NCI-H2196 treated with DMSO at 0.1 percent for 48 hours (cell line): ENCODE data around the gene SMOC2.
"Not testable (repeated sequence)": the region's sequence is repeated elsewhere in the genome, so short reads cannot be mapped to it uniquely, and the experiment has no call there.

ENCODE experiments used
- DNase-seq: peaks from one replicate; lab custom pipeline; 2025; ENCODE audit not compliant: unreplicated experiment; lab: John Stamatoyannopoulos, UW

Gene SMOC2

GRCh38 chr6:168537540-168537884 is 96.5 kb downstream of the SMOC2 start:
- DNase-seq, result no peak

DNA sequence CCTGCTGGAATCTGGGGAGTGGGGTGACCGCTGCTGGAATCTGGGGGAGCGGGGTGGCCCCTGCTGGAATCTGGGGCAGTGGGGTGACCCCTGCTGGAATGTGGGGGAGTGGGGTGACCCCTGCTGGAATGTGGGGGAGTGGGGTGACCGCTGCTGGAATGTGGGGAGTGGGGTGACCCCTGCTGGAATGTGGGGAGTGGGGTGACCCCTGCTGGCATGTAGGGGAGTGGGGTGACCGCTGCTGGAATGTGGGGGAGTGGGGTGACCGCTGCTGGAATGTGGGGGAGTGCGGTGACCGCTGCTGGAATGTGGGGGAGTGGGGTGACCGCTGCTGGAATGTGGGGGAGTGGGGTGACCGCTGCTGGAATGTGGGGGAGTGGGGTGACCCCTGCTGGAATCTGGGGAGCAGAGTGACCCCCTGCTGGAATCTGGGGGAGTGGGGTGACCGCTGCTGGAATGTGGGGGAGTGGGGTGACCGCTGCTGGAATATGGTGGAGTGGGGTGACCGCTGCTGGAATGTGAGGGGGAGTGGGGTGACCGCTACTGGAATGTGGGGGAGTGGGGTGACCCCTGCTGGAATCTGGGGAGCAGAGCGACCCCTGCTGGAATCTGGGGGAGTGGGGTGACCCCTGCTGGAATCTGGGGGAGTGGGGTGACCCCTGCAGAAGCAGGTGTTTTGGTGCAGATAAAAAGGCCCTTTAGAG is 97.4 kb downstream of the SMOC2 start:
- not testable (repeated sequence) for DNase-seq

- no peak for DNase-seq
Observed at GRCh38 chr6:168538892-168539811, 98.2 kb downstream of the SMOC2 start.

DNA sequence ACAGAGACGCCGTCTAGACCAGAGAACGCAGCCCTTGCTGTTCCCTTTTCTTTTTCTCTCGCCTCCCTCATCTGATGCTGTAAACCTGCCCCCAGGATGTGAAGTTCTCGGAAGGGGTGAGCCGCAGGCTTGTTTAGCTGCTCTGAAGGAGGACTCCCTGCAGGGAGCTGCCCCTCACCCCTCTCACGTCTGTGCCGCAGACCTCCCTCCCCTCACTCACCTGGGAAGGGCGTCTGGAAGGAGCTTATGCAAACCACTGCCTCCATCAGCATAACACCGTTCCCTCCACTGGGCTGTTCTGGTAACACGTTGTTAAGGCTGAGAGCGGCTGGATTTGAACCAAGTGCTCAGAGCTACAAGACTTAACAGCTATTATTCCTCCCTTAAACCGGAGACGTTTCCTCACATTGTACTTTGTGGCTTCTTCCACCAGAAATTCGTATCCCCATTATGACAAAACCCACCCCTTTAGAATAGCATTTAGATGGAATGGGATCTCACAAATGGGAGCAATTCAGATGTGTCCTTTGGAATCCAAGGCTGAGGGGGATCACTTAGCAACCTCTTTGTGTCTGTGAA is 99.8 kb downstream of the SMOC2 start:
- DNase-seq, result no peak

DNA sequence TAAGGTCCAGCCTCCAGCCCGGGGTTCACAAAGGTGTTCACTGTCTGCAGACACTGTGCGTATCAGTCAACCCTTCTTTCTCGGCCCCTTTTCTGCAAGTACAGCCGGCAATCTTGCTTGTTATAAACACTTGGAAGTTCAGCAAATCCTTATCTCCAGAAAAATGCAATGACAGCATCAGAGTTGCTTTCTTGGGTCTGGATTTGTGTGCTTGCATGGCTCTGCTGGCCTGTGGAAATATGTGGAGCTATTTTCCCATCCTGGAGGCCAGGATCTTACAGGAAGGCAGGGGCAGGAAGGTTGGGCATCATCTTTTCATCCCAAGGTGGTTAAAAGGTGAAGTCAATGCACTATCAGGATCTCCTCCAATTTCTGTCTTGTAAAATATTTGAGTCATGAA is 100.3 kb downstream of the SMOC2 start:
- no peak for DNase-seq

DNA sequence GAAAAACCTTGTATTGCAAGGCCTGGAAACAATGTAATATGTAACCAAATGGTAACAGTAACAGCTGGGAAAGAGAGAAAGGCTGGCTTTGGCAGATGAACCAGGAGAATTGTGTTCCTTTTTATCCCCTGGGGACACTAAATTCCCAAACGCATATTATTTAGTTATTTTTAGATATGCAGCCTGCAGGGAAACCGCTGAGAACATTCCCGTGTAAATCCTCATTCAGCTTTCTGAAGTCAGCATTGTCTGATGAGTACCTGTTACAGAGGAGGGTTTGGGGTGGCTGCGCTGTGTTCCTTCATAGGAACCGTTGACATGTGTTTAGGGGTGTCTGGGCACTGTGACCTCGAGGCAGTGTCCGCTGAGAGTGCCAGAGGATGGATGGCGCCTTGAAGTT is 101.3 kb downstream of the SMOC2 start:
- DNase-seq, result no peak

- no peak for DNase-seq
Observed at GRCh38 chr6:168545428-168545827, 104.4 kb downstream of the SMOC2 start.

DNA sequence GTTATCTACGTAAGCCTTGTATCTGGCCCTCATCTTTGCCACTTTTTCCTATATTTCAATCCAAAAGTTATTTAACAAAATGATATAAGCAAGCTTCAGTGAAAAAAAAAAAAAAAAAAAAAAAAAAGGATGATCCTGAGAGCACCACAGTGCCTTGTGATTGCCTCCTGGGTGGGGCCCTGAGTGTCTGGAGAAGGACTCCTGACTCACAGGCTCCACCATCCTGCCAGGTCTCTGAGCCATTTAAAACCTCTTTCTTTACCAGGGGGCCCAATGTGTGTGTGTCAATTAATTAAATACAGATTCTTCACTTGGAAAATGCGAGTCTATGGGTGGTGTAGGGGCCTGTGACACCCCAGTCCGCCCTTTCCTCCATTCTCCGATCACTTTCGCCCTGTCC is 105.2 kb downstream of the SMOC2 start:
- DNase-seq, result no peak

DNA sequence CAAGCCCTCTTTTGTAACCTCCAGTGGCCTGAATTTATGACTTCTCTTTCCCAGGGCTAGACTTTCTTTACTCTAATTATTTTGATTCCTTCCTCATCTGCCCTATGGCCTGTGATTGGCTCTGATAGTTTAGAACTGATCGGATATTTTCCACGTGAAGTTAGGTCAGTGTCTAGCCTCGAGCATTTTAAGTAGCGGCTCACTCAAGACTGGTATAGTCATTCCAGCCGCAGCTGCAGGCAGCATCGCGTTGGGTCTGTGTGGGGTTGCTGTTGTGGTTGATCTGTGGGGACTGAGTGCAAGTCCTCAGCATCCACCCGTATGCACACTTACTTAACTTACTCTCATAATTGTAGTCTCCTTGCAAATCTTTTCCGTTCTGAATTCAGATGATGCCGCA is 105.7 kb downstream of the SMOC2 start:
- DNase-seq, result no peak

- no peak for DNase-seq
Observed at GRCh38 chr6:168550326-168550725, 109.3 kb downstream of the SMOC2 start.

- DNase-seq, result no peak
Observed at GRCh38 chr6:168554472-168554871, 113.5 kb downstream of the SMOC2 start.

GRCh38 chr6:168554898-168555617 is 114.1 kb downstream of the SMOC2 start:
- no peak for DNase-seq

GRCh38 chr6:168555618-168556273 is 114.8 kb downstream of the SMOC2 start:
- no peak for DNase-seq

- DNase-seq, result no peak
Observed at GRCh38 chr6:168557512-168557911, 116.5 kb downstream of the SMOC2 start.

DNA sequence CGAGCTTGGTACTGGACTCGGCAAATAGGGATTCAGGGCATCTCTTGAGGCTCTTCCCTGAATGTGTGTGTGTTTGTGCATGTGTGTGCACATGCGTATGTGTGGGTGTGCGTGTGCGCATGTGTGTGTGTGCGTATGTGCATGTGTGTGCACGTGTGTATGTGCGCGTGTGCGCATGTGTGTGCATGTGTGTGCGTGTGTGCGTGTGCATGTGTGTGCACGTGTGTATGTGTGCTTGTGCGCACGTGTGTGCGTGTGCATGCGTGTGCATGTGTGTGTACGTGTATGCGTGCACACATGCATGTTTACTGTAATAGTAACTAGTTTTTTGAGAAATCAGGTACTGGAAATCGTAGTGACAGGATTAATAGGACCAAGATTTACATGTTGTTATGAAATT is 117.7 kb downstream of the SMOC2 start:
- DNase-seq, result no peak

- DNase-seq, result no peak
Observed at GRCh38 chr6:168559574-168560098, 118.7 kb downstream of the SMOC2 start.

- no peak for DNase-seq
Observed at GRCh38 chr6:168560126-168560525, 119.1 kb downstream of the SMOC2 start.

DNA sequence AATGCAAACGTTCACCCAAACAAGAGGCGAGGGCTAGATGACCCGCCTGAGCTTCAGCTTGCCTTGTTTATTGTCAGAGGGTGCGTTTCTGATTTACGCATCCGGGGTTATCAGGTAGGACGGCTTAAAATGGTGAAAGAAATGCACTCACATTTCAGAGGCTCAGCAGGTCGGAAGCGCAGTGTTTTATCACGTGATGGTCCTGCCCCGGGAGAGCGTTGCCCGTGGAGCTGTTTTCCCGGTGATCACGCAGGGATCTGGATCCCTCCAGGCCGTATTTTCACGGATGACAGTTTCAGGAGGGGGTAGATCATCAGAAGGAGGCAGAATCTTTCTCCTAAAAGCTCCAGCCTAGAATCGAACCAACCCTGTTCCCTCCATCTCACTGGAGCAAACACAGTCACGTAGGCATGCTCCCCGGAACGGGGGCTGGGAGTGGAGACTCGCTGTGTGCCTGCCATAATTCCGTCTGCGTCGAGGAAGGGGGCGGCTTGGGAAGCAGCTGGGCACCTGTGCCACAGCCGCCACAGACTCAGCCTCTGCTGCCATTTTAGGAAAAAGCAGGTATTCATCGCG is 121.7 kb downstream of the SMOC2 start:
- no peak for DNase-seq

DNA sequence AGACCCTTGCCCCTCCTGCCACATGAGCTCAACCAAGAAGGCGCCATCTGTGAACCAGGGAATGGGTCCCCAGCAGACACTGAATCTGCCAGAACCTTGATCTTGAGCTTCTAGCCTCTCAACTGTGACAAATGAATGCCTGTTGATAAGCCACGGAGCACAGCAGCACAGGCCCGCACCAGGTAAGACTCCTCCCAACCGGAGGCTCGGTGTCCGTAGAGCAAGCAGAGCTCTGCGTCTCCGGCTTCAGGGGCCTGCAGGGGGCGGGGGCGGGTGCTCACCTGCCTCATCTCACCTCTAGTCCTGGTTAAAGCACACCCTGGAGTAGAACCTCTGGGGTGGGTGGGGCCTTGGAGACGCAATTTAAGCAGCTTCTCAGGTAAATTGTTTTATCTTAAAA is 122.7 kb downstream of the SMOC2 start:
- DNase-seq, result no peak

GRCh38 chr6:168565112-168565511 is 124.1 kb downstream of the SMOC2 start:
- DNase-seq, result no peak
